Measurements from ENCODE around the gene P2RX7. TPM values are rescaled to one million over a fixed set of nuclear protein-coding genes. Genes with fewer than 3 reads are reported as not detected.

The P2RX7 gene
- total and polyA plus RNA-seq, 8 donors = 0.77 to 8.8 (median 1.4) TPM

DNA sequence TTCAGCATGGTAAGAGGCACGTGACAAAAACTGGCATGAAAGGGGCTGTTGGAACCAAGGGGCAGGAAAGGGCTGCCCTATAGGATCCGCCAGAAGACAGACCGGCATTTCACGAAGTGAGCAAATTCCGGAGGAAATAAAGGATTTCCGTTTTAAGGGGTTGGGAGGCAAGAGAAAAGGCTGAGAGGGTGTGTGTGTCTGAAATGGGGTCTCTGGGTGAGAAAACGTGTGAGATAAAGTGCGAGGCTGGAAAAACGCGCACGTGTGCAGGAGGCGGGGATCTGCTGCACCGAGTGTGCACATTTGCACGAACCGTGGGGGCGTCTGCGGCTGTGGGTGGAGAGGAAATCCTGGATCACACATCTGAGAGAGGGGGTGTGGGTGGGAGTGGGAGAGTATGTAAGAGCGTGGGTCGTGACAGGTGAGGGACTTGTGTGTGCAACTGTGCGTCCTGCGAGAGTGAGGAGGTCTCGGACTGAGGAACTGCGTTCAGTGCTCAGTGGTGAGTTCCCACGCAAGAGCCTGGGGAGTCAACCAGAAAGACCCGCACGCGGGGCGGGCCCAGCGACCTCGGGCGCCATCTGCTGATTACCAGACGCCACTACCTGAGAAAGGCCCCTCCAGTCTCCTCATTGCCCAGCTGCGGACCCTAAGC lies 37.0 kb upstream of the P2RX7 start:
- 2 to 4% methylated on average over 29 to 33 of the region's 33 CpGs for WGBS, 2 donors
- intact Hi-C loops (cut with DNase I) = no loop called here
- FAIRE-seq = no peak

DNA sequence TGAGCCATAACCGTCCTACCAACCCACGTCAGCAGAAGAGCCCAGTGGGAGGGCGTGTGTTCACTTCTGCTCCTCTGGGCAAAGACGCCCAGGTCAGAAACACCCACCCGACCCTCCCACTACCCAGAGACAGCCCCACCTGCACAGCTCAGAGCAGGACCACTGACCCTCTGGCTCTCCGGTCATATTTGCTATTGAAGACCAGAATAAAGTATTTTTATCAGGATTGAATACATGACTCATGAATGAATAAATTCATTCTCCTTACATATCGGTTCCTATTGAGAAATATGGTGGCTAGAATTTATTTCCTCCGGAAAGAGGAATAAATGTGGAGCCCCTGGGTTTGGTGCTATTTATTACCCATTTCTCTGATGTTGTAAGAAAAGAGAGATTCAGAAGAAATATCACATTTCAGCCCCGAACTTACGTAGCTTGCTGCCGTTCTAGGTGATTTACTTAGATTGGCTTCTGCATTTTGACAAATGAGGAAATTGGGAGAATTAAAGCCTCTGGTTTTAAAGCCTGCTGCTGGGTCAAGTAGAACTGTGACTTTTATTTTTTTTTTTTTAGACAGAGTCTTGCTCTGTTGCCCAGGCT lies 36.4 kb upstream of the P2RX7 start:
- ATAC-seq (peak in 2 of 4 donors; percentile 37 to 44), FAIRE-seq (no peak), DNase-seq (no peak)
- no peak overlapping the region for H3K27ac ChIP-seq
- TF ChIP-seq, protein P1, sequence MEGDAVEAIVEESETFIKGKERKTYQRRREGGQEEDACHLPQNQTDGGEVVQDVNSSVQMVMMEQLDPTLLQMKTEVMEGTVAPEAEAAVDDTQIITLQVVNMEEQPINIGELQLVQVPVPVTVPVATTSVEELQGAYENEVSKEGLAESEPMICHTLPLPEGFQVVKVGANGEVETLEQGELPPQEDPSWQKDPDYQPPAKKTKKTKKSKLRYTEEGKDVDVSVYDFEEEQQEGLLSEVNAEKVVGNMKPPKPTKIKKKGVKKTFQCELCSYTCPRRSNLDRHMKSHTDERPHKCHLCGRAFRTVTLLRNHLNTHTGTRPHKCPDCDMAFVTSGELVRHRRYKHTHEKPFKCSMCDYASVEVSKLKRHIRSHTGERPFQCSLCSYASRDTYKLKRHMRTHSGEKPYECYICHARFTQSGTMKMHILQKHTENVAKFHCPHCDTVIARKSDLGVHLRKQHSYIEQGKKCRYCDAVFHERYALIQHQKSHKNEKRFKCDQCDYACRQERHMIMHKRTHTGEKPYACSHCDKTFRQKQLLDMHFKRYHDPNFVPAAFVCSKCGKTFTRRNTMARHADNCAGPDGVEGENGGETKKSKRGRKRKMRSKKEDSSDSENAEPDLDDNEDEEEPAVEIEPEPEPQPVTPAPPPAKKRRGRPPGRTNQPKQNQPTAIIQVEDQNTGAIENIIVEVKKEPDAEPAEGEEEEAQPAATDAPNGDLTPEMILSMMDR (IDR thresholded peaks at IDR 0.05) = no peak
- H3K4me3 ChIP-seq = peak overlapping the region in 1 of 4 donors; percentile 38
- H3K4me1 ChIP-seq = peaks cover 0 to 3% (median 0%) of the 10 kb centered on the region in 3 donors
- WGBS, 2 donors = 22 to 26% methylated on average over 11 of the region's 11 CpGs
- intact Hi-C loops (cut with DNase I) = no loop called here
- no peaks in the 10 kb centered on the region for H3K27me3 ChIP-seq
- H3K9me3 ChIP-seq = no peaks in the 10 kb centered on the region
- no peaks in the 10 kb centered on the region for H3K36me3 ChIP-seq

More for the DNA sequence above, 37.0 kb upstream of the P2RX7 start:
- ATAC-seq (peak; percentile 80 to 99 (median 95)), DNase-seq (peak; percentile 41 to 87 (median 64))
- H3K4me3 ChIP-seq = peak overlapping the region in 1 of 4 donors; percentile 38
- H3K27ac ChIP-seq = no peak overlapping the region
- H3K9me3 ChIP-seq = no peaks in the 10 kb centered on the region
- TF ChIP-seq, protein P1 (IDR thresholded peaks at IDR 0.05) = peak; percentile 50 to 87 (median 74)
- H3K27me3 ChIP-seq = no peaks in the 10 kb centered on the region
- H3K4me1 ChIP-seq = peaks cover 0 to 3% (median 0%) of the 10 kb centered on the region in 3 donors
- H3K36me3 ChIP-seq = no peaks in the 10 kb centered on the region

DNA sequence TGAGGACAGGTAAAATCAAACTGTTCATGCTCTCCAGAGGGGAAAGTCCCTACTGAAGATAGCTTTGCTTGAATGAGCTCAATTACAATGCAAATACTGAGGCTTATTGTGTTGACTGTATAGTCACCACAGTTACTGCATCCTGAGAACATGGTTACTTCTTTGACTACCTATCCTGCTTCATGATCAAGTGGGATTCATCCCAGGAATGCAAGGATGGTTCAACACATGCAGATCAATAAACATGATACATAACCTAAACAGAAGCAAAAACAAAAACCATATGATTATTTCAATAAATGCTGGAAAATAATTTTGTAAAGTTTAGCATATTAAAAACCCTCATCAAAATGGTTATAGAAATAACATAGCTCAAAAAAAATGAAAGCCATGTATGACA lies 32.9 kb upstream of the P2RX7 start:
- Histone ChIP-seq H3K9me3 (no peaks in the 10 kb centered on the region), H3K4me1 (peaks cover 0 to 3% (median 0%) of the 10 kb centered on the region in 3 donors), H3K36me3 (no peaks in the 10 kb centered on the region), H3K27ac (no peak overlapping the region), H3K27me3 (no peaks in the 10 kb centered on the region), H3K4me3 (no peak overlapping the region)
- intact Hi-C loops (cut with DNase I) = no loop called here
- DNase-seq (no peak), ATAC-seq (no peak), FAIRE-seq (no peak)
- TF ChIP-seq, protein P1 (IDR thresholded peaks at IDR 0.05) = no peak

DNA sequence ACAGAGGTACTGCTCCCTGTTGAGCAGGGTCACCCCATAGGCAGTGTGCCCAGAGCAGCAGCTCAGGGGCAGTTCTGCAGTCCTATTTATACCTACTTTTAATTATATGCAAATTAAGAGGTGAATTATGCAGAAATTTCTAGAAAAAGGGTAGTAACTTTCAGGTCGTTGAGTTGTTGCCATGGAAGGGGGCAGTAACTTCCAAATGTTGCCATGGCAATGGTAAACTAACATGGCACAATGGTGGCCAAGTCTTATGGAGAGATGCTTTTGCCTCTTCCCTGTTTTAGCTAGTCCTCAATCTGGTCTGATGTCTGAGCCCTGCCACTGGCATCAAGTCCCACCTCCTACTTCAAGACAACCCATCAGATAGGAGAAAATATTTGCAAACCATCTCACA lies 30.4 kb upstream of the P2RX7 start:
- no peaks in the 10 kb centered on the region for H3K9me3 ChIP-seq
- H3K27ac ChIP-seq = no peak overlapping the region
- TF ChIP-seq, protein P1 (IDR thresholded peaks at IDR 0.05) = no peak
- H3K36me3 ChIP-seq = no peaks in the 10 kb centered on the region
- H3K27me3 ChIP-seq = no peaks in the 10 kb centered on the region
- DNase-seq (no peak), FAIRE-seq (no peak), ATAC-seq (no peak)
- intact Hi-C loops (cut with DNase I) = no loop called here
- no peaks in the 10 kb centered on the region for H3K4me1 ChIP-seq
- H3K4me3 ChIP-seq = no peak overlapping the region
- 18 to 19% methylated on average over 1 of the region's 1 CpG for WGBS, 2 donors

DNA sequence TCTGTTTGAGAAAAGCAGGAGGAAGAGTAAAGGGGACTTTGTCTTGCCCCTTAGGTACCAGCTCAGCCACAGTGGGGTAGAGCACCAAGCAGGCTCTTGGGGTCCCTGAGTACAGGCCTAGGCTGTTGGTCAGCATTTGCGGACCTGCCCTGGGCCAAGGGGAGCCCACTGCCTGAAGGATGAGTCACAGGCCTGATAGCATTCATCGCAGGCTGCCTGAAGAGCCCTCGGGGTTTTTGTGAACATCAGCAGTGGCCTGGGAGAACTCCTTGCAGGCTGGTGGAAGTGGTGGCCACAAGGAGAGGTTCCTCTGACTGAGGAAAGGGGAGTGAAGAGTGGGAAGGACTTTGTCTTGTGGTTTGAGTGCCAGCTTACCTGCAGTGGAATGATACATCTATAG lies 25.0 kb upstream of the P2RX7 start:
- Histone ChIP-seq H3K36me3 (no peaks in the 10 kb centered on the region), H3K4me3 (no peak overlapping the region), H3K4me1 (no peaks in the 10 kb centered on the region), H3K9me3 (no peaks in the 10 kb centered on the region), H3K27ac (no peak overlapping the region), H3K27me3 (no peaks in the 10 kb centered on the region)
- FAIRE-seq (no peak), DNase-seq (no peak), ATAC-seq (no peak)
- TF ChIP-seq, protein P1 (IDR thresholded peaks at IDR 0.05) = no peak
- WGBS, 2 donors = 84 to 88% methylated on average over 3 of the region's 3 CpGs
- intact Hi-C loops (cut with DNase I) = no loop called here

All from pancreas (tissue), 10 donors.